Gastroesophageal sphincter (tissue), 3 donors: Measurements from ENCODE around the gene ARHGAP27.
"Not testable (repeated sequence)": the region's sequence is repeated elsewhere in the genome, so short reads cannot be mapped to it uniquely, and the experiment has no call there.

Source experiments
- CTCF ChIP-seq, 4 experiments: fragments of 200-600 bp in 2 of 4; fragments of 450-650 bp in 2 of 4; sonication (generic) in 1 of 4; IDR thresholded peaks; one replicate each; pipeline ENCODE4 v1.5.1; 2017 to 2019; ENCODE audit warnings: antibody characterized with exemption in 4 of 4, mild to moderate bottlenecking in 2 of 4, moderate library complexity in 2 of 4
- POLR2A ChIP-seq, 2 donors: fragments of 450-650 bp; IDR thresholded peaks; one replicate each; pipeline ENCODE4 v1.6.1; 2017; ENCODE audit warnings: antibody characterized with exemption in 2 of 2, mild to moderate bottlenecking in 2 of 2, moderate library complexity in 1 of 2
- POLR2AphosphoS5 ChIP-seq: sonication (generic); formaldehyde crosslinking; IDR thresholded peaks from one replicate; pipeline ENCODE4 v1.6.1; 2017; ENCODE audit warnings: antibody characterized with exemption

GRCh38 chr17:45444856-45445820, 12.5 kb upstream of the ARHGAP27 start:
- not testable (repeated sequence) for TF ChIP-seq CTCF (IDR thresholded peaks at IDR 0.05); POLR2AphosphoS5; POLR2A (IDR thresholded peaks at IDR 0.05)
